HG02623 (cell line): ENCODE measurements around the gene SHANK2.

Experiments
- ATAC-seq: cut with Tn5 transposase; IDR thresholded peaks from one replicate; pipeline ENCODE4 v1.9.1; 2021; ENCODE audit warnings: moderate library complexity; ENCODE audit not compliant: unreplicated experiment

Gene SHANK2

GRCh38 chr11:71269603-71270511 lies 17.5 kb upstream of the SHANK2 start:
- no peak for ATAC-seq

- ATAC-seq = no peak
Observed at GRCh38 chr11:71268706-71269321, 16.4 kb upstream of the SHANK2 start.

- ATAC-seq = no peak
Observed at GRCh38 chr11:71267807-71268421, 15.5 kb upstream of the SHANK2 start.

GRCh38 chr11:71266114-71266833 lies 13.9 kb upstream of the SHANK2 start:
- ATAC-seq = no peak

GRCh38 chr11:71265559-71266092 lies 13.2 kb upstream of the SHANK2 start:
- no peak for ATAC-seq

DNA sequence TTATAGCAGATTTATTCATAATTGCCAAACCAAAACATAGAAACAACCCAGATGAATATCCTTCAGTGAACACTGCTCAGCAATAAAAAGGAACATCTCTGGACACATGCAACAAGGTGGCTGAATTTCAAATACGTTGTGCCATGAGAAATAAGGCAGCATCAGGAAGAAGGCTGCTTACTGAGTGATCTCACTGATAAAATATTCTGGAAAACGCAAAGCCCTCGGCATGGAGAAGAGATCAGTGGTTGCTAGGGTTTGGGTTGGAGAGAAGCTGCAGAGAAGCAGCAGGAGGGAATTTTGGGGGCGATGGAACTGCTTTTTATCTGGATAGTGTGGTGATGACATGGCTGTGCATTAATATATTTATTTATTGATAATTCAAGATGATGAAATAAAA lies 11.0 kb upstream of the SHANK2 start:
- no peak for ATAC-seq

GRCh38 chr11:71255800-71256479 lies 3.6 kb upstream of the SHANK2 start:
- no peak for ATAC-seq

GRCh38 chr11:71255323-71255722 lies 2.9 kb upstream of the SHANK2 start:
- no peak for ATAC-seq

DNA sequence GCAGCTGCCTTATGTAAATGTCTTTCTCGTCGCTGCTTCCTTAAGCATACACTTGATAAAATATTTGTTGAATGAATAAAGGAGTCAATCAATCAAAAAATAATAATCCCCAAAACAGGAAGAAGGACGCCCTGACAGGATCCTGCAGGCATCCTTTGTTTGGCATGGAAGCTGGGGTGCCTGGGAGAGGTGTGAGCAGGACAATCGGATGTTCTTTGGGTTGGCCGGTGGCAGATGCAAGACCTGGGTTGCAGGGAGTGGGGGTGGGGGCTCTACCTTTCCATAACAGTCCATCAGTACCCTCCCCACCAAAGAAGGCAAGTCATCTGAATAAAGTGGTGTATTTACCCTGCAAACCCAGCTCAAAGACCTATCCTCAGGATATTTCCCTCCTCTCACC lies 1.4 kb upstream of the SHANK2 start:
- ATAC-seq = no peak

DNA sequence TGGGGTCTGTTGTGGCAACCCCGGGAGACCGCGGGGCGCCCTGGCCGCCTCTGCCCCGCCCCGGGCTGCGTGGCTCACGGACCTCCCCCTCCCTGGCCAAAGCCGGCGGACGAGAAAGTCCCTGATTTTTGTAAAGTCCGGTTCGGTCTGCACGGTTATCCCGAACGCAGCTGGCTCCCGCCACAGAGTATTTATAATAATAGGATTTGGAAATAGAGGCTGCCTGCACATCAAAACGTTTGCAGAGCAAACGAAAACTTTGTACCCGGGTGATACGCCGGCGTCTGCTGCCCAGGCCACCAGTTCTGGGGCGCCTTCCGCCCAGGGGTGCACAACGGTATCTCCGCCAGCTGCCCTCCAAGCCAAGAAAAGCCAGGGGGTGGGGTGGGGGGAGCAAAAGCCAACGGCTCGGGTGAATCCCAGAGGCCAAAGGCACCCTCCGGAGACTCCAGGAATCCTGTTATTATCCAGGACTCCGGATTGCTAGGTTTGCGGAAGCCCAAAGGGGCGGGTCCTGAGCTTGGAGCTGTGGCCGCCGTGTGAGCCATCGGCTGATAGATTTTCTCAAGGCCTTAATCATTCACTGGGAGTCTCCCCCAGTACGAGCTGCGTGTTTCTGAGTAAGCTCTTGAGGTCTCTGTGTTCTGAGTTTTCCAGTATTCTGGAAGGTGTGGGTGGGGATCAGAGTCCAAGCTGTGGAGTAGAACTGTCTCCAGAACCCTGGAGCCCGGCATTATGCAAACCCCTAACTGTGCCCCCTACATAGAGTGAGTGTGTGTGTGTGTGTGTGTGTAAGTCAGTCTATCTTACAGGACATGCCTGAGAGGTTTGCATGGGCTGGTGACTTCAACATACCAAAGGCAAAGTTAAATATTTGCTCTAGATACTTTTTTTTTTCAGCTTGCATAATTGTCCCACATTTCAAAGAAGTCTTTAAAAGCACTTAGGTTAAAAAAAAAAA lies 673 bp upstream of the SHANK2 start:
- no peak for ATAC-seq

- ATAC-seq = no peak
Observed at GRCh38 chr11:71251761-71252268, 562 bp downstream of the SHANK2 start.

GRCh38 chr11:71251151-71251721 lies 1.1 kb downstream of the SHANK2 start:
- ATAC-seq = no peak

GRCh38 chr11:71250523-71251150 lies 1.7 kb downstream of the SHANK2 start:
- no peak for ATAC-seq

DNA sequence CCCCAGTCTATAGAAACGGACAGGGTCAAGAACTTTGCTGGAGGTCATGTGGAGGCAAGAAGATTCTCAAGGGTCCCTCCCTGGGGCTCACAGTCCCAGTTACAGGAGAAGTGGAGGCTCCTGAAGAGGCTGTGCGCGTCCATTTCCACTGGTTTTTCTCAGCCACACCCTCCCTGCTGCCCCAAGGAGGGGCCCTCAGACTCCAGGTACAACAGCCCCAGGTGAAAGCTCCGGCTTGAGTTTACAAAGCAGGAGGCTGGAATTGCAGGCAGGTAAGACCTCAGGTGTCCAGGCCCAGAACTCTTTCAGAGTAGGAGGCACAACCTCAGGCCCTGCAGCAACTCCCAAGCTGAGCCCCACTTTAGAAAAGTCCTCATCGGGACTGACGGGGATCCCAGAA lies 3.1 kb downstream of the SHANK2 start:
- no peak for ATAC-seq

GRCh38 chr11:71248656-71249055 lies 3.7 kb downstream of the SHANK2 start:
- ATAC-seq = no peak

GRCh38 chr11:71248251-71248570 lies 4.2 kb downstream of the SHANK2 start:
- ATAC-seq = no peak

GRCh38 chr11:71247551-71248250 lies 4.7 kb downstream of the SHANK2 start:
- no peak for ATAC-seq

DNA sequence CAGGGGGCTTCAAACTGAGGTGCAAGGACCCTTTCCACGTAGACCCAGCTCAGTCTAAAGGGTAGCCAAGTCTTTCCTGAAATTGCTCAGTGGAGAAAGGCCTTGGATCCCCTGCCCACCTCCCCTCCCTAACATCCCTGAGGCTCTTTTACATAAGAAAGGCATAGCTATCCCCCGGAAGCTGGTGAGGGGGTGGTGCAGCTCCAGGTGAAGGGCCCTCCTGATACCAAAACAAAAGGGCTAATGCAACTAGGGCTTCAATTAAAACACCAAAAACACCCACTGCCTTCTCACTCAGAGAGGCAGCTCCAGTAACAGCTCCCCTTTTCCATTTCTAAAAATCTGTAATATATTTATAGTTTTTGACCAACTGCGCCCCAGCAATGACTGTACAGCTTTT lies 5.8 kb downstream of the SHANK2 start:
- no peak for ATAC-seq
